LNCaP clone FGC (cell line): ENCODE results near the gene CDCA8.
A peak's percentile ranks its signal among the peaks of the same experiment; 100 is the strongest.
"Not testable (repeated sequence)": the region's sequence is repeated elsewhere in the genome, so short reads cannot be mapped to it uniquely, and the experiment has no call there.

Experiments used
- DNase-seq: peaks from one replicate; pipeline ENCODE4 v3.0.0-alpha.2; 2011; ENCODE audit warnings: low read depth
- H3K4me3 ChIP-seq: 2 replicates; pipeline ENCODE4 v1.5.1; 2011; ENCODE audit warnings: mild to moderate bottlenecking, low read depth, low read length, control low read depth
- CTCF ChIP-seq: IDR thresholded peaks from 2 replicates; pipeline ENCODE4 v1.5.1; 2012; ENCODE audit warnings: mild to moderate bottlenecking; ENCODE audit not compliant: control insufficient read depth, insufficient read depth; ENCODE audit errors: extremely low read depth

The CDCA8 gene

DNA sequence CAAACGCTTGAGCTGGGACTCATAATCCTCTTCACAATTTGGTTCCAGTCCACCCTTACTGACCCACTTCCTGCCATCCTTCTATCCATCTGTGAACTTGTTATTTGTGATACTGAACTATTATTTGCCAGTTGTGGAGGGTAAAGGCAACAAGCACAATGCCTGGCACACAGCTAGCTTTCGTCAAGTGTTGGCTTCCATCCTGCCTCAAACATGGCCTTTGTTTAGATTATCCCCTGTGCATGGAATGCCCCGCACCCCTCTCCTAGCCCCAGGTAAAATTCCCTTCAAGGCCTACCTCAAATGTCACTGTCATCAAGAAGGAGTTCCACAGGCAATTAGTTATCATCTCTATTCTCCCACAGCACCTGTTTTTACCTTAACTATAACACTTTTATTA is 11.4 kb upstream of the CDCA8 start:
- TF ChIP-seq CTCF, result no peak

GRCh38 chr1:37682334-37682987 is 9.9 kb upstream of the CDCA8 start:
- no peak overlapping the region for H3K4me3 ChIP-seq
- TF ChIP-seq CTCF, result peak; percentile 82
- DNase-seq, result no peak

More for the DNA sequence above, 11.4 kb upstream of the CDCA8 start:
- no peak for DNase-seq
- H3K4me3 ChIP-seq, result no peak overlapping the region

DNA sequence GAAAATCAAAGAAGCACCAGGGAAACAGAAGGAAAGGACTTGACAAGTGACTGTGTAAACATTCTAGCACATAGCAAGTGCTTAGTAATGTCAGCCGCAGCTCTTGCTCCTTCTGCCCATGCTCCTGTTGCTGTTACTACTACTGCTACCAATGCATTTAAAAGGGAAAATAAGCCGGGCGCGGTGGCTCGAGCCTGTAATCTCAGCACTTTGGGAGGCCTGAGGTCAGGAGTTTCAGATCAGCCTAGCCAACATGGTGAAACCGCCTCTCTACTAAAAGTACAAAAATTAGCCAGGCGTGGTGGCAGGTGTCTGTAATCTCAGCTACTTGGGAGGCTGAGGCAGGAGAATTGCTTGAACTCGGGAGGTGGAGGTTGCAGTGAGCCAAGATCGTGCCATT is 8.1 kb upstream of the CDCA8 start:
- DNase-seq, H3K4me3 ChIP-seq: not testable (repeated sequence)

GRCh38 chr1:37685722-37686121 is 6.6 kb upstream of the CDCA8 start:
- no peak overlapping the region for H3K4me3 ChIP-seq
- DNase-seq, result no peak
- TF ChIP-seq CTCF, result no peak

DNA sequence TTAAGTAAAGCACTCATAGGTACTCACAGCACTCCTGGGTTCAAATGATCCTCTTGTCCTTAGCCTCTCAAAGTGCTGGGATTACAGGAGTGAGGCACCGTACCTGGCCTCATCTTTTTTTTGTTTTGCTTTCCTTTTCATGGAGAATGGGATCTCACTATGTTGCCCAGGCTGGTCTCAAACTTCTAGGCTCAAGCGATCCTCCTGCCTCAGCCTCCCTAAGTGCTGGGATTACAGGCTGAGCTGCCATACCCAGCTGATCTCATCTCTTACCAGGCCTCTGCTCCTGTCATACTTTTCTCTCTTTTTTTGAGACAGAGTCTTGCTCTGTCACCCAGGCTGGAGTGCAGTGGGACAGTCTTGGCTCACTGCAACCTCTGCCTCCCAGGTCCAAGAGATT is 4.6 kb upstream of the CDCA8 start:
- H3K4me3 ChIP-seq, DNase-seq: not testable (repeated sequence)

DNA sequence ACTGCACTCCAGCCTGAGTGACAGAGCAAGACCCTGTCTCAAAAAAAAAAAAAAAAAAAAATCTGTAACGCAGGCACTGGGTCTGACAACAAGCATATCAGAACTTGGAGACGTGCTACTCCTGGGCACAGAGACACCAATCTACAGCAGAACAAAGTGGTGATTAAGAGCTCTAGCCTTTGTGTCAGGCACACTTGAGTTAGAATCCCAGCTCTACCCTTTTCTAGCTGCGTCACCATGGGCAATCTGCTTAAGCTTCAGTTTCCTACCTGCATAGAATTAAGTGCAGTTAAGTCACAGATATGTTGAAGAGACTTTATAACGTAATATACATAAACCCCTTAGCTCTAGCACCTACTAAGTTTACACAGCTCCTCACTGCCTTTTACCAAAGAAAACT is 3.4 kb upstream of the CDCA8 start:
- H3K4me3 ChIP-seq, result peak overlapping the region; percentile 98
- TF ChIP-seq CTCF, result no peak
- DNase-seq, result no peak

- no peak for TF ChIP-seq CTCF
- H3K4me3 ChIP-seq, result peak overlapping the region; percentile 98
- DNase-seq, result no peak
Observed at GRCh38 chr1:37691497-37692077, 729 bp upstream of the CDCA8 start.

DNA sequence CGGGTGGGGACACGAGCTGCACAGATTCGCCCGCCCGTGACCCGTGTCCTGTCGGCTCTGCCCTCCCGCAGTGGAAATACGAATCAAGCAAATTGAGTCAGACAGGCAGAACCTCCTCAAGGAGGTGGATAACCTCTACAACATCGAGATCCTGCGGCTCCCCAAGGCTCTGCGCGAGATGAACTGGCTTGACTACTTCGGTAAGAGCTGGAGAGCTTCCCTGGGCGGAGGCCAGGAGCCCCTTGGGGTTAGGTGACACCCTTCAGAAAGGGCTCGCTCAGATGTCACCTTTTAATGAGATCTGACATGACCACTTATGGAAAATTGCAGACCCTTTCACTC is 489 bp downstream of the CDCA8 start:
- TF ChIP-seq CTCF, result no peak
- peak overlapping the region; percentile 98 for H3K4me3 ChIP-seq
- DNase-seq, result no peak
